HK-2 (cell line): ENCODE measurements around the gene GRIA1.
A peak's percentile ranks its signal among the peaks of the same experiment; 100 is the strongest.

Experiments
- DNase-seq: peaks from one replicate; pipeline ENCODE4 v3.0.0-alpha.2; 2018; ENCODE audit not compliant: unreplicated experiment

The GRIA1 gene

GRCh38 chr5:153551537-153552079 is 61.1 kb downstream of the GRIA1 start:
- DNase-seq, result peak; percentile 11

- DNase-seq, result no peak
Measured at GRCh38 chr5:153552886-153553285, 62.4 kb downstream of the GRIA1 start.

GRCh38 chr5:153555420-153556114 is 65.1 kb downstream of the GRIA1 start:
- DNase-seq, result no peak

- no peak for DNase-seq
Measured at GRCh38 chr5:153558957-153559356, 68.5 kb downstream of the GRIA1 start.

GRCh38 chr5:153559926-153560325 is 69.5 kb downstream of the GRIA1 start:
- no peak for DNase-seq

GRCh38 chr5:153562189-153562588 is 71.7 kb downstream of the GRIA1 start:
- no peak for DNase-seq

GRCh38 chr5:153565822-153566221 is 75.4 kb downstream of the GRIA1 start:
- DNase-seq, result no peak

GRCh38 chr5:153569036-153569435 is 78.6 kb downstream of the GRIA1 start:
- DNase-seq, result no peak

- DNase-seq, result no peak
Measured at GRCh38 chr5:153571162-153571561, 80.7 kb downstream of the GRIA1 start.

GRCh38 chr5:153572411-153573145 is 82.1 kb downstream of the GRIA1 start:
- no peak for DNase-seq

- DNase-seq, result no peak
Measured at GRCh38 chr5:153573326-153574033, 83.0 kb downstream of the GRIA1 start.

GRCh38 chr5:153584126-153584959 is 93.9 kb downstream of the GRIA1 start:
- DNase-seq, result no peak

- DNase-seq, result no peak
Measured at GRCh38 chr5:153584960-153585359, 94.5 kb downstream of the GRIA1 start.

GRCh38 chr5:153585622-153586277 is 95.3 kb downstream of the GRIA1 start:
- no peak for DNase-seq

- DNase-seq, result no peak
Measured at GRCh38 chr5:153592081-153592480, 101.6 kb downstream of the GRIA1 start.

GRCh38 chr5:153594785-153595184 is 104.3 kb downstream of the GRIA1 start:
- DNase-seq, result no peak

GRCh38 chr5:153598099-153598498 is 107.6 kb downstream of the GRIA1 start:
- DNase-seq, result no peak

- no peak for DNase-seq
Measured at GRCh38 chr5:153601377-153601776, 110.9 kb downstream of the GRIA1 start.

GRCh38 chr5:153605386-153605785 is 114.9 kb downstream of the GRIA1 start:
- DNase-seq, result no peak

GRCh38 chr5:153610009-153610408 is 119.5 kb downstream of the GRIA1 start:
- no peak for DNase-seq

- no peak for DNase-seq
Measured at GRCh38 chr5:153610811-153611210, 120.3 kb downstream of the GRIA1 start.
